Stimulated activated CD4-positive, alpha-beta T cell treated with anti-CD3 and anti-CD28 coated beads, Interleukin-4, amount 100 ng/mL, for 1 hour (primary cell): ENCODE results near the gene SIN3B.

ENCODE experiments used
- DNase-seq: peaks from one replicate; pipeline ENCODE4 v3.0.0-alpha.2; 2020

SIN3B gene

DNA sequence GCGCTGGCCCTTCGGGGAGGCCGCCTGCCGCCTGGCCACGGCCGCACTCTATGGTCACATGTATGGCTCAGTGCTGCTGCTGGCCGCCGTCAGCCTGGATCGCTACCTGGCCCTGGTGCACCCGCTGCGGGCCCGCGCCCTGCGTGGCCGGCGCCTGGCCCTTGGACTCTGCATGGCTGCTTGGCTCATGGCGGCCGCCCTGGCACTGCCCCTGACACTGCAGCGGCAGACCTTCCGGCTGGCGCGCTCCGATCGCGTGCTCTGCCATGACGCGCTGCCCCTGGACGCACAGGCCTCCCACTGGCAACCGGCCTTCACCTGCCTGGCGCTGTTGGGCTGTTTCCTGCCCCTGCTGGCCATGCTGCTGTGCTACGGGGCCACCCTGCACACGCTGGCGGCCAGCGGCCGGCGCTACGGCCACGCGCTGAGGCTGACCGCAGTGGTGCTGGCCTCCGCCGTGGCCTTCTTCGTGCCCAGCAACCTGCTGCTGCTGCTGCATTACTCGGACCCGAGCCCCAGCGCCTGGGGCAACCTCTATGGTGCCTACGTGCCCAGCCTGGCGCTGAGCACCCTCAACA is 60.8 kb downstream of the SIN3B start:
- no peak for DNase-seq

DNA sequence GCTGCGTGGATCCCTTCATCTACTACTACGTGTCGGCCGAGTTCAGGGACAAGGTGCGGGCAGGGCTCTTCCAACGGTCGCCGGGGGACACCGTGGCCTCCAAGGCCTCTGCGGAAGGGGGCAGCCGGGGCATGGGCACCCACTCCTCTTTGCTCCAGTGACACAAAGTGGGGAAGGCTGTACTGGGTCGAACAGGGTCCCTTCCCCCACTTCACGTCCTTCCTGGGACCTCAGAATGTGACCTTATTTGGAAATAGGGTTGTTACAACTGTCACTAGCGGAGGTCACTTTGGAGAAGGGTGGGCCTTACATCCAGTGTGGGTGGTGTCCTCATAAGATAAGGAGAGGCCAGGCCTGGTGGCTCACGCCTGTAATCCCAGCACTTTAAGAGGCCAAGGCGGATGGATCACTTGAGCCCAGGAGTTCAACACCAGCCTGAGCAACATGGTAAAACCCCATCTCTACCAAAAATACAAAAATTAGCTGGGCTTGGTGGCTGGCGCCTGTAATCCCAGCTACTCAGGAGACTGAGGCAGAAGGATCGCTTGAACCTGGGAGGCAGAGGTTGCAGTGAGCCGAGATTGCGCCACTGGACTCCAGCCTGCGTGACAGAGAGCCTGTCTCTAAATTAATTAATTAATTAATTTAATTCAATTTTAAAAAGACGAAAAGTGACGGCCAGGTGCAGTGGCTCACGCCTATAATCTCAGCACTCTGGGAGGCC is 61.4 kb downstream of the SIN3B start:
- no peak for DNase-seq

DNA sequence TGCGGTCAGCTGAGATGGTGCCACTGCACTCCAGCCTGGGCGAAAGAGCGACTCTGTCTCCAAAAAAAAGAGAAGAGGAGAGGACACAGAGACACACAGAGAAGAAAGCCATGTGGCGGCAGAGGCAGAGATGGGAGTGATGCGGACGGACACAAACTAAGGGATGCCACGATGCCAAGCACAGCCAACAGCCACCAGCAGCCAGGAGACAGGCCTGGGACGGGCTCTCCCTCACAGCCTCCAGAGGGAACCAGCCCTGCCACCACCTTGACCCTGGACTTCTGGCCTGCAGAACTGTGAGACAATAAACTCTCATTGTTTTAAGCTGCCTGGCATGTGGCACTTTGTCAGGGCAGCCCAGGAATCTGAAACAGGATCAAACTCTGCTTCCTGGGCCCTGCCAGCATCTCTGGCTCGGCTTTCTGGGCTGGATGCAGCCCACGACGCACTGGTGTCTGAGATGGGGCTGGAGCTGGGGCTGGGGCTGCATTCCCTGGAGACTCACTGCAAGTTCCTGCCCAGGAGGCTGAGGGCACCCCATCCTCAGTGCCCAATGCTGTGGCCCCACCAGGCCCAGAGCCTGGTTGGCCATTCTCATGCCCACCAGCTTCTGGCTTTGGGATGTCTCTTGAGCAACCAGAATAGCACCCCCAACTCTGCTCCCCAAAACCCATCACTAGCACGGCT is 62.6 kb downstream of the SIN3B start:
- DNase-seq, result no peak

DNA sequence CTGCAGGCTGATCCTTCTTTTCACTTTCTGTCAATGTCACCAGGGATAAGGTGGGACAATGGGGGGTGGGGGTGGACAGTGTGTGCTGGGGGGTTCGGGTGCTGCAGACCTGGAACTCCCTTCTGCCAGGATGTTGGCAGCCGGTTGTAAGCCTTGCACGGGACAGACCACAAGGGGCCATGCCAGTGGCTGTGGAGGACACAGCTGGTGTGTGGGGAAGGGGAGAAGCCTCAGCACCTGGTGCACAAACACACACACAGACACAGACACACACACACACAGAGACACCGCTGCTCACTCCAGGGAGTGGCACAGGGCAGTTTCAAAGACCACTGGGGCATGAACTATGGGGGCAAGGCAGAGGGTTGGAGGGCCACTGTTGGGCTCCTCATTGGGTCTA is 63.2 kb downstream of the SIN3B start:
- no peak for DNase-seq

DNA sequence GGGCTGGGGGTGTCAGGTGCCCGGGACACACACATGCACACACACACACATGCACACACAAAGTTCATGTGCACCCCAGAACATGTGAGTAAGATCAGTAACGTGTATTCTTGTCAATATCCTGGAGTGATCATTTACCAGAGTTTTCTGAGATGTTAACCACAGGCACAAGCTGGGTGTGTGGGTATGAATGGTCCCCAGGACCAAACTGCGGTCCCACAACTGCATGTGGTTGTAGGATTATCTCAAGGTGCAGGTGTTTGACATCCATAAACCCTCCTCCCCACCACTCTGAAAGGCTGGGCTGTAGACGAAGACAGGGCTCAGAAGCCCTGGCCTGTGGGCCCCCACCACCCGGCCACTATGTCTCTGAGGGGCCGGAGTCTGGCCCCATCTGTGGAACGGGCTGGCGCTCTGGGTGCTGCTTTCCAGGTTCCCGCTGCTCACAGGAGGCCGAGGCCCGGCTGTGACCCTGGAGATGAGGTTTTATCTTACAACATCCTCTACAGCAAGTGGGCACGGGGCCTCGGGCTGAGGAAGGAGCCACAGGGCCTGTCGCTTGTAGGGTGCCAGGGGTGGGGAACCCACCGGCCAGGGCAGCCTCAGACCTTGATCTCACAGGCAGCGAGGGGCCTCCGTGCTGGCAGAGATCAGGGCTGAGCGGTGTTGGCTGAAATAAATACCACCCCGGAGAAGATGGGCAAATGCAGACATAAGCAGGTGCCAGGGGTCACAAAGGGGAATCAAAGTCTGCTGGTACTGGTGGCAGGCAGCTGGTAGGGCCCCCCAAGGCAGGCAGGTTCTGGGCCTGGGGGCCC is 63.9 kb downstream of the SIN3B start:
- no peak for DNase-seq

DNA sequence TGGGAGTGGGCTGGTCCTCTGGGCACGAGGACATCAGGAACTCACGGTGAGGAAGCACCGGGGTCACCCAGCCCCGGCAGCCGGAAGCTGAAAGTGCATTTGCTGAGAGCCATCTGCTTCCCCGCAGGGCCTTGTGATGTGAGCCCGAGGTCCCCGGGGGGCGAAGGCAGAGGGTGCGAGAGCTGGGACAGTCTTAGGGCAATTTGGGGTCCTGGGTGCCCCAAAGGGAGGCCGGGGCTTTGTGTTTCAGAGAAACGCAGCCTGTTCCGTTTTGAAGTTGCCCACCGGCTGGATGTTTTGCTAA is 64.4 kb downstream of the SIN3B start:
- no peak for DNase-seq

DNA sequence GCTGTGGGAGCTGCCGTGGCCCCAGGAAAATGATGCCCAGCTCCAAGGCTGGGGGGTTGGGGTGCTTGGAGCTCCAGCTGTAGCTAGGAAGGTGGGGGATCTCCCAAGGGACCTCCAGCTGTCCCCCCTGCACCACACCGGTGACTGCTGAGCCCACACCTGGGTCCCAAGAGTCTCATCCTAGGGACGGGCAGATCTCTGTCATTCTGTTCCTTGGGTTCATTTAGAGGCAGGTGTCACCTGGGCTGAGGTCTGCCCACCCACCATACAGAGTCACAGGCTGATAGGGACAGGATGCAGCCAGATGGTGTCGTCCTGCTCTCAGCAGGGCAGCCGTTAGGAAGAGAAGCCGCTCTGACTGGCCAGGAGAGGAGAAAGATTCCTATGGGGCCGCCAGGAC is 64.9 kb downstream of the SIN3B start:
- no peak for DNase-seq

DNA sequence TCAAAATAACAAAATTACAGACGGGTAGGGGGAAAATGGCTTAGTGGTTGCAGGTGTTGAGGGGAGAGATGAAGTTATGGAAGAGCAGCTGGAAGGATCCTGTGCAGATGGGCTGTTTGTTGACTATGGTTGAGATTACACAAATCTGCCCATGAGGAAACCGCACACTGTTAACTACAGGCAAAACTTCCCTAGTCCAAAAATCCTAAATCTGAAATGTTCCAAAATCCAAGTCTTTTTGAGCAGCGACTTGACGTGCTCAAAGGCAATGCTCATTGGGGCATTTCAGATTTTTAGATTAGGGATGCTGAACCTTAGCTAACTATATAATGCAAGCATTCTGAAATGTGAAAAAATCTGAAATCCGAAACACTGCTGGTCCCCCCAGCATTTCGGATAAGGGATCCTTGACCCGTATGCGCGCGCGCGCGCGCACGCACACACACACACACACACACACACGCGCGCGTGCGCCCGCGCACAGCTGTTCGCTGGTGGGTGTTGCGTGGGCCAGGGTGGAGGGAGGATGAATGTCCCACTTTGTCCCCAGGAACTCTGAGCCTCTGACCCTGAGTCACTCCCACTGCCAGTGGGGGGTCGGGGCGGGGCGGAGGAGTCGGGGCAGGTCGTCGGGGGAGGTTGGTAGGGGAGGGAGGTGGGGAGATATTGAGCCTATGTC is 66.4 kb downstream of the SIN3B start:
- DNase-seq, result no peak

DNA sequence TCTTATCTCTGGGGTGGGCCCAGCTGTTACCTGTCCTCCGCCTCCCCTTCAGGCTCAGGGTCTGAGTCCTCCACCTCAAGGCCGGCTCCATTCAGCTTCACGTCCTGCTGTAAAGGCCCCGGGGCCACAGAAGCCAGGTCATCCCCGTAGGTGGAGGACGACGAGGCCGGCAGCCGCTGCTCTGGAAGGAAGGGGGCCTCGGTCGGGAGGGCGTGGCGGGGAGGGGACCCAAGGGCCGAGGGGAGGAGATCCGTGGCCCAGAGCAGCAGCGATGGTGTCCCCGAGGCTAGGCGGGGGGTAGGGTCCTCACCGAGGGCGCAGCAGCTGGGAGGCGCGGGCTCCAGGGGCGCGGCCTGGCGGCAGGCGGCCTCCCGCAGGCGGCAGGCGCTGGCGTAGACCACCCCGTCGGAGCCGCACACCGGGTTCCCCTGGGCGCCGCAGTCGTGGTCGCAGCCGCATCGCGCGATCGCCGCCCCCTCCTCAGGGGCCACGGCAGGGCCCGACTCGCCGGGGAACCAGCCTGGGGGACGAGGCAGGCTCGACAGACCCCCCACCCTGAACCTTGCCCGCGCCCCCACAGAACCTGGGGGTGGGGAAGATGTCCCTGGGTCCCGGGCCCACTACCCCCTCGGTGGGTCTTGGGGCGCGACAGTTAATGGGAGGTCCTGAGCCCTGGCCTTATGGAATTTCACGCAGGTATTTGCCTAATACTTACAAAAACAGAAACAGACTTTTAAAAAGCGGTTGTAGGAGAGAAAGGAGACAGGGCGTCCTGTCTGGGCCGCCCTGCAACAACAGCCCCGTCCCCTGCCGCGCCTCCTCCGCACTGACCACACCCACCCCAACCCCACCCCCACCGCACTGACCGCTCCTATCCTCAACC is 67.2 kb downstream of the SIN3B start:
- no peak for DNase-seq

DNA sequence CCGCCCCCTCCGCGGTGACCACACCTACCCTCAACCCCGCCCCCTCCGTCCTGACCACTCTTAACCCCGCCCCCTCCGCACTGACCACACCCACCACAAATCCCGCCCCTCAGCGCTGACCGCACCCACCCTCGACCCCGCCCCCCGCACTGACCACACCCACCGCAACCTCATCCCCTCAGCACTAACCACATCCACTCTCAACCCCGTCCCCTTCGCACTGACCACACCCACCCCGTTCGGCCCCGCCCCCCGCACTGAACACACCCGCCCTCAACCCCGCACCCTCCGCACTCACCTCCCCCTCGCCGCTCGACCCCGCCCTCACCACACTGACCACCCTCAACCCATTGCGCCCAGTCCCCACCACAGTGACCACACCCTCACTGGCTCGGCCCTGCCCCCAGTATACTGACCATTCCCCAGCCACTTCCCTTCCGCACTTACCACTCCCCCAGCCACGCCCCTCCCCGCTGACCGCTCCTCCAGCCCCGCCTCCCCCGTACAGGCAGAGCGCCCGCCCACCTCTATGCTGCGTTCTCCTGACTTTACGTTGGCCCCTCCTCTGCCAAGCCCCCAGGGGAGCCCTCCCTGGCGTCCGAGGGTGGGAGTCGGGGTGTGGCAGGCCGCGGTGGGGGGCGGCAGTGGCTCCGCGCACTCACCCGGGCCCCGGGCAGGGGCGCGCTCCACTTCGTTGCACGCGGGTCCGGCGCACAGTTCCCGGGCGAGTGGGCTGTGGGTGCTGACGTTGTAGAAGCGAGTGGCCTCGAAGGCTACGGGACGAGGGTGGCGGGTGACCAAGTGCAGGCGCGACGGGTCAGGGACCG is 68.0 kb downstream of the SIN3B start:
- peak; percentile 55 for DNase-seq

DNA sequence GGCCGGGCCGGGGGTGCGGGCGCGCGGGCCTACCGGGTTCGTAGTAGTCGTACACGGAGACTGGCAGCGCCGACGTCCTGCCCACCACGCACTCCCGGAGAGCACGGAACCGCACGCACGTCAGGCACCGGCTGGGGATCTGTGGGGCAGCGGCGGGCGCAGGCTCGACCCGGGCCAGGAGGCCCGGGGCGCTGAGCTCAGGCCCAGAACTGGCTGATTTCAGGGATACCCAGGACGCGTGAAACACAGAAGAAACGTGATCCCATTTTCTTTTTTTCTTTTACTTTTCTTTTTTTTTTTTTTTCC is 68.6 kb downstream of the SIN3B start:
- no peak for DNase-seq

DNA sequence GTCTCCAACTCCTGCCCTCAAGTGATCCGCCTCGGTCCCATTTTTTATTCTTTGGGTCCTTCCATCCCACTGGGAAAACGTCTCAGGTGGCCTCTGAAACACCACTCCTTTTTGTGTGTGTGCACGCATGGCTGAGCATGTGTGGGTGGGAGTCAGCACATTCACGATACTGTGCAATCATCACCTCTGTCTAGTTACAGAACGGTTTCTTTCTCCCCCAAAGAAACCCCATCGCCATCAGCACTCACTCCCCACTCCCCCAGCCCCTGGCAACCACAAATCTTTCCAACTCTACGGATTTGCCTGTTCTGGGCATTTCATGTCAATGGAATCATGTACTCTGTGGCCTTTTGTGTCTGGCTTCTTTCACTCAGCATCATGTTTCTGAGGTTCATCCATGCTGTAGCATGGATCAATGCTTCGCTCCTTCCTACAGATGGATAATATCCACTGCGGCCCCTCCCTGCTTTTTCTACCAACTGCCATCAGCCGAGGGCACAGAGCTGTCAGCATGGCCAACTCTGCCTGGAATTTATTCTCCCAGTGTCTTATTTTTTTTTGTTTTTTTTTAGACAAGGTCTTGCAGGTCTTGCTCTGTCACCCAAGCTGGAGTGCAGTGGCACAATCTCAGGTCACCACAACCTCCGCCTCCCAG is 69.3 kb downstream of the SIN3B start:
- DNase-seq, result no peak

DNA sequence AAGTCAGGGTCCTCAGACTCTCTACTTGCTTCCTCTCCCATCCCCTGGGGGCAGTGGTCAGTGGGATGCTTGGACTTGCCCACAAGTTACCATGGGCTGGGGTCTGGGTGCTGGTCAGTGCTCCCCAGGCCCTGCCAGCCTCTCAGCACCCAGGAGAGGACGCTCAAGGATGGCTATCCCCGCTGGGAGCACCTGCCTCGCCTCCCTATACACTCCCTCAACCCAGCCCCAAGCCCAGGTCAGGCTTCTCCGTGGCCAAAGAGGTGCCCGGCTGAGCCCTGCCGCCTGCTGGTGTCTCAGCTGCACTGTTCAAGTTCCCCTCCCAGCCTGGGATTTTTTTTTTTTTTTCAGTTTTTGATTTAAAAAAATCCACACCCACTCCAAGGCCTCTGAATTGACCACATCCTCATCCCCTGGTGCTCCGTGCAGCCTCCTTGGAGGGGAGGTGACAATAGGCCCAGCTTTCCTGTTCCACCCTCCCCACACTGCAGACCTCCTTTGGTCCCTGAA is 70.4 kb downstream of the SIN3B start:
- DNase-seq, result no peak

DNA sequence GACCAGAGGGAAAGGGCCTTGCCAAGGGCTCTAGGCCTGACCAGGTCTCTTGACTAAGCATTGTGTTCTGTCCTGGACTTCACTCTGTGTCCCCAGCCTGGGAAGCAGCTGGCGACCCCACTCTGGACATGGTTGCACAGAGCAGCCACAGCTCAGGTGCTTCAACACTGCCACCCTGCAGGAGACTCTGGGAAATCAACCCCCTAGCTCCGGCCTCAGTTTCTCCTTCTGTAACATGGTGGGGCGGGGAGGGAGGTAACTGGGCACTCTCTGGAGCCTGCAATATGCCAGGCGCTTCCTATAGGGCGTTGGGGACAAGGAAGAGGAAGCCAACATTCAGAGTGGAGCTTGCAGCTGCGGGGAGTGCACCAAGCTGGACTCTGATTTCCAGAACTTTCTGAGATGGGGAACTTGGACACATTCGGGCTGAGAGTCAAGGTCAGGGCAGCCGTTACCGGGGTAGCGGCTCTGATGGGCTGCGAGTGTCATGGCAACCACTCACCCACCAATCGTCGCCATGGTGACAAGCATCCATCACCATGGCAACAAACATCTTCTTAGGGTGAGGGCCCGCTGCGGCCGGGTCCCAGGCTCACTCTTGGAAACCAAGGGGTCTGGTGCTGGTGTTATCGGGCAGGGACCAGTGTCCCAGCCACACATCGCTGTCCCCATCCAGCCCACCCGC is 72.4 kb downstream of the SIN3B start:
- no peak for DNase-seq

DNA sequence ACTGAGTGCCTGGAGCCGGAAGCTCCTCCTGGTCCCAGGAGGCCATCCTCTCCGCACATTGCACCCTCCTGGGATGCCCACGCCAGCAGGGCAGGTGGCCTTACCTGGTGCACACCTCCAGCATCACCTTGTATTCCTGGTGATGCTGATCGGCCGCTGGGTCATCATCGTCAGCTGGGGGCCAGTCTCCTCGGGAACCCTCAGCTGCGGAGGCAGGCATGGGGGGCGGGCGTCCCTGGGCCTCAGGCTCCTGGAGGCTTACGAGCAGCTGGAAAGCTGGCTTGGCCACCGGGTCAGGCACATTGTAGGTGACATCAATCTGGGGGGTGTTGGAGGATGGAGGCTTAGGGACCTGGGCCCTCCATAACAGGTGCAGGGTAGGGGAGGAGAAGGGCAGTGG is 73.3 kb downstream of the SIN3B start:
- DNase-seq, result no peak

DNA sequence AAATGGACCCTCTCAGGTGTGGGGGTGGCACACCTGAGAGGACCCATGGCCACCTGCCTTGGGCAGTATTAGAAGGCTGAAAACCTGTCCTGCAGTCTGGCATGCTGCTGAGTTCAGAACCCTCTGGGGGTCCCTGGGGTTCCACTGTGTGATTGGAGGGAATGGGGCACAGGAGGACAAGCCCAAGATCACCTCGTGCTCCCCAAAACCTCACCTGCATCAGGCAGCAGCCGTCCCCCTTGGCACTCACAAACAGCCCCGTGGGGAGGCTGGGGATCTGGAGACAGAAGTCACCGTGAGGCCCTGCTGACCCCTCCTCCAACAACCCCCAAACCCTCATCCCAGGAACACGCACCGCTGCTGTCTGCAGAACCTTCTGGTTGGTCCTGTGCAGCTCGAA is 74.1 kb downstream of the SIN3B start:
- DNase-seq, result no peak

DNA sequence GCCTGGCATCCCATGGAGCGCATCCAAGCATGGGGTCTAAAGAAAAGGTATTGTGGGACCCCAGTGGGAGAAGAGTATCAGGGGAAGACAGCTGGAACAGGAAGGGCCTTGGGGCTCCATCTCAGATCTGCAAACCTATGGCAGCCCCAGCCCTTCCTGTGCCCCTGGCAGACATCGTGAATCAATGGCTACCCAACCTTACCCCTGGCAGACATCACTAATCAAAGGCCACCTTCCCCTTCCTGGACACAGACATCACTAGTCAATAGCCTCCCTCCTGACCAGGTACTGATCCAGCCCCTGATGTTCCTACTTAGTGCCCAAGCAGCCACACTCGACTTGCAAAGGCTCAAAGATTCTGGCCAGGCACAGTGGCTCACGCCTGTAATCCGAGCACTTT is 75.4 kb downstream of the SIN3B start:
- no peak for DNase-seq

DNA sequence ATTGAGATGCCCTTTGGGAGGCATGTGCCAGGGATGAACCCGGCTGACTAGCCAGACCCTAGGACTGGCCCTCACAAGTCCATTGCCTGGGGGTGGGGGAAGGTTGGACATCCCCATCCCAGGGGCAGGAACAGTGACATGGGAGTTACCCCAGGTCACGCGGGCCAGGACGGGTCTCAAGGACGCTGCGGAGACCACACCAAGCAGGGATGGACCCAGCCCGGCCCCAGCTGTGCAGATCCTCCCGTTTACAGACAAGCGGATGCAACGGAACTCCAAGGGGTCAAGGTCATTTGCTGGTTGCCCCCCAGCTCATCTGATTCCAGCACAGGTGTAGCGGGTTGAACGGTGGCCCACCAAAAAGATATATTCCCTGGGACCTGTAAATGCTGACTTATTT is 79.6 kb downstream of the SIN3B start:
- DNase-seq, result no peak

DNA sequence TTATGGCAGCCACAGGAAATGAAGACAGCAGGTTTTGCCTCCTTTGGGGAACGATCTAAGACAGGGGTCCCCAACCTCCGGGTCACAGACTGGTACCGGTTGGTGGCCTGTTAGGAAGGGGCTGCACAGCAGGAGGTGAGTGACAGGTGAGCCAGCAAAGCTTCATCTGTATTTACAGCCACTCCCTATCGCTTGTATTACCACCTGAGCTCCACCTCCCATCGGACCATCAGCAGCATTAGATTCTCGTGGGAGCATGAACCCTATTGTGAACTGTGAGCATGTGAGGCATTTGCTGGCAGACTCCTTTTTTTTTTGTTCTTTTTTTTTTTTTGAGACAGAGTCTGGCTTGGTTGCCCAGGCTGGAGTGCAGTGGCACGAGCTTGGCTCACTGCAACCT is 81.8 kb downstream of the SIN3B start:
- no peak for DNase-seq

DNA sequence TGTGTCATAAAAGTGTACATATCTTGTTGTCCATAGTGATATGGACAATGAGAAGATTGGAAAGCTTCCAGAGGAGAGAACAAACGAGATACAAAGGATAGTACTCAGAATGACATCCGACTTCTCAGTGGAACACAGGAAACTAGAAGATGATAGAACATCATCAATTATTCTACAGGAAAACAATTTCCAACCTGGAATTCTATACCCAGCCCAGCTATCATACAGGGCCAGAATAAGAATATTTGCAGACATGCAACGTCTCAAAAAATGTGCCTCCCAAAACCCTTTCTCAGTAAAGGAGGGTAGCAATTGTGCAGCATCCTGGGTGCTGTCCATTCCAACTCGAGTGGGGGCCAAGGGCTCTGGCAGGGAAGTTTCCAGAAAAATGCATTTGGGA is 83.6 kb downstream of the SIN3B start:
- no peak for DNase-seq
